HepG2 (cell line): ENCODE results near the gene SKIDA1. TPM values are rescaled to one million over a fixed set of nuclear protein-coding genes. Genes with fewer than 3 reads are reported as not detected.

ENCODE experiments used
- CENPBD1 ChIP-seq: sonication (generic); formaldehyde crosslinking; IDR thresholded peaks from 2 replicates; pipeline ENCODE4 v1.8.0; 2022; ENCODE audit warnings: missing genetic modification reagents, low read depth, mild to moderate bottlenecking, borderline replicate concordance
- FIP1L1 ChIP-seq: fragments of 200-400 bp; formaldehyde crosslinking; IDR thresholded peaks from 2 replicates; pipeline ENCODE4 v1.6.1; 2018; ENCODE audit warnings: low read depth, mild to moderate bottlenecking, low read length, moderate library complexity, borderline replicate concordance; ENCODE audit not compliant: insufficient read depth
- HMG20A ChIP-seq: IDR thresholded peaks from 2 replicates; pipeline ENCODE4 v1.6.1; 2016; ENCODE audit warnings: borderline replicate concordance
- IRF9 ChIP-seq: sonication (generic); formaldehyde crosslinking; IDR thresholded peaks from 2 replicates; pipeline ENCODE4 v1.8.0; 2022; ENCODE audit warnings: missing genetic modification reagents, mild to moderate bottlenecking, borderline replicate concordance
- MIER2 ChIP-seq: IDR thresholded peaks from 2 replicates; pipeline ENCODE4 v1.6.1; 2016; ENCODE audit warnings: missing biosample characterization, missing genetic modification reagents
- MXD4 ChIP-seq: IDR thresholded peaks from 2 replicates; pipeline ENCODE4 v1.6.1; 2016; ENCODE audit warnings: mild to moderate bottlenecking, missing biosample characterization, missing genetic modification reagents
- PHB2 ChIP-seq: fragments of 450-650 bp; IDR thresholded peaks from 2 replicates; pipeline ENCODE4 v1.6.1; 2018; ENCODE audit not compliant: partially characterized antibody
- SP2 ChIP-seq: sonication (generic); formaldehyde crosslinking; IDR thresholded peaks from 2 replicates; pipeline ENCODE4 v1.5.1; 2020; ENCODE audit warnings: mild to moderate bottlenecking, missing genetic modification reagents
- TAF15 ChIP-seq: fragments of 200-400 bp; formaldehyde crosslinking; IDR thresholded peaks from one replicate; pipeline ENCODE4 v1.6.1; 2018; ENCODE audit warnings: mild to moderate bottlenecking, low read depth, low read length; ENCODE audit not compliant: poor library complexity, severe bottlenecking
- ZC3H13 ChIP-seq: sonication (generic); formaldehyde crosslinking; IDR thresholded peaks from 2 replicates; pipeline ENCODE4 v1.8.1; 2023; ENCODE audit warnings: mild to moderate bottlenecking, missing genetic modification reagents, moderate library complexity
- ZFY ChIP-seq: sonication (generic); formaldehyde crosslinking; IDR thresholded peaks from 2 replicates; pipeline ENCODE4 v1.4.0; 2020; ENCODE audit warnings: missing genetic modification reagents
- ZKSCAN5 ChIP-seq: sonication (generic); formaldehyde crosslinking; IDR thresholded peaks from 2 replicates; pipeline ENCODE4 v1.5.1; 2020; ENCODE audit warnings: mild to moderate bottlenecking, missing genetic modification reagents
- ZNF446 ChIP-seq: sonication (generic); formaldehyde crosslinking; IDR thresholded peaks from 2 replicates; pipeline ENCODE4 v1.5.0; 2020; ENCODE audit warnings: mild to moderate bottlenecking, missing genetic modification reagents
- ZNF512B ChIP-seq: sonication (generic); formaldehyde crosslinking; IDR thresholded peaks from 2 replicates; pipeline ENCODE4 v1.5.1; 2020; ENCODE audit warnings: missing genetic modification reagents, mild to moderate bottlenecking, borderline replicate concordance
- ZNF607 ChIP-seq: sonication (generic); formaldehyde crosslinking; IDR thresholded peaks from 2 replicates; pipeline ENCODE4 v1.5.1; 2020; ENCODE audit warnings: missing genetic modification reagents, mild to moderate bottlenecking, borderline replicate concordance
- ZNF75D ChIP-seq: sonication (generic); formaldehyde crosslinking; IDR thresholded peaks from 2 replicates; pipeline ENCODE4 v1.8.1; 2023; ENCODE audit warnings: missing genetic modification reagents, mild to moderate bottlenecking, borderline replicate concordance
- polyA plus RNA-seq, 8 experiments: library from polyadenylated mRNA; depleted of rRNA in 3 of 8; stranded (reverse) in 7 of 8; unstranded in 1 of 8; fragments of >200 nt; fragmentation: Illumina TruSeq in 4 of 8; extraction: Trizol in 4 of 8; gene quantifications; 2 replicates each; pipeline versions ENCODE4 v1.2.1 to v1.2.3, GENCODE V29; 2011 to 2016; ENCODE audit warnings: low read depth in 4 of 8, missing spikeins in 1 of 8, mixed read lengths in 1 of 8; ENCODE audit not compliant: insufficient read depth in 1 of 8
- total RNA-seq, 5 experiments: library from RNA; depleted of rRNA; stranded (reverse); fragments of >200 nt; fragmentation: Illumina TruSeq; extraction: Trizol; gene quantifications; 2 replicates each; pipeline ENCODE4 v1.2.3, GENCODE V29; 2016; ENCODE audit warnings: low read depth in 1 of 5
- TF ChIP-seq, protein P1 (sequence below): sonication (generic); formaldehyde crosslinking; IDR thresholded peaks from 2 replicates; pipeline ENCODE4 v1.4.0; 2020; ENCODE audit warnings: mild to moderate bottlenecking, missing genetic modification reagents
- TF ChIP-seq, protein P2 (sequence below): sonication (generic); formaldehyde crosslinking; IDR thresholded peaks from 2 replicates; pipeline ENCODE4 v1.4.0; 2020; ENCODE audit warnings: missing genetic modification reagents

SKIDA1 gene
- total and polyA plus RNA-seq, 2 of the 13 experiments (the other 11 are each of a cell fraction or from before 2014, with no cell fraction given) = 0.73 to 1.5 TPM

DNA sequence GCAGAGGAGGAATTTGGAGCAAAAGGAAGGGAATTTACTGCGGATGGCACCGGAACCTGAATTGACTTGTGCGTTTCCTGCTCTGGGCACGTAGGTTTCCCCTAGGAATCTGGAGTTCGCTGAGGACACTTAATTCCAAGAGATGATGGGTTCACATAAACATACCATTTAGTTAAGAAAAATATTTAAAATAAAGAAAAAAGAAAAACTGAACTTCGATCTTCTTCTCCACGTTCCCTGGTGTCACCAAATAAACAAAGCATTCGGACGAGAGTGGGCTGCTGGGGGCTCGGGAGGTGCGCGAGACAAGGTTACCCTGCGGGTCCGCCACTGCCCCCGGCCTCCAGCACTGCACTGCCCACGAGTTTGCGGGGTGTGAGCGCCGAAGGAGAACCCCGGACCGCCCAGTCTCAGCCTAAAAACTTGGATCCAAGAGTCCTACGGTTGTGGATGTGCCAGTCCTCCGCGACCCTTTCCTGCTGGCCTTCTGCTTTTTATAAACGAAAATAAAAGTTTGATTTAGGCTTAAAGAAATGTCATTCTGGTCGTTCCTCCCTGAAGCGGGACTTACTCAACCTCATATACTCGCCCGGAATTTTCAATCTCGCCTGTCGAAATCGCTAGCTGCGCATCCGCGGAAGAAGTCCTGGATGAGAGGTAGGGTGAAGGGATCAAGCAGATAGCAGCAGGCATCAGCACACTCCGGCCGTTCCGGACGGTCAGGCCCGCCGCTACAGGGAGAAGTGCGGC lies 30.3 kb downstream of the SKIDA1 start (continued):
- TF ChIP-seq ZNF607 (CRISPR knock-in tag) = no peak
- no peak for TF ChIP-seq ZKSCAN5 (CRISPR knock-in tag)
- no peak; the same call in 1 of the 2 replicates for TF ChIP-seq ZC3H13 (CRISPR knock-in tag)
- TF ChIP-seq TAF15 = peak; percentile 14
- TF ChIP-seq ZNF512B (CRISPR knock-in tag) = peak; percentile 33; the same call in 1 of the 2 replicates
- TF ChIP-seq MXD4 (CRISPR knock-in tag) = 0 out of 2 replicates have a peak, but pooled peaks have one; percentile 23
- TF ChIP-seq SP2 (CRISPR knock-in tag) = peak; percentile 53
- TF ChIP-seq, protein P1, sequence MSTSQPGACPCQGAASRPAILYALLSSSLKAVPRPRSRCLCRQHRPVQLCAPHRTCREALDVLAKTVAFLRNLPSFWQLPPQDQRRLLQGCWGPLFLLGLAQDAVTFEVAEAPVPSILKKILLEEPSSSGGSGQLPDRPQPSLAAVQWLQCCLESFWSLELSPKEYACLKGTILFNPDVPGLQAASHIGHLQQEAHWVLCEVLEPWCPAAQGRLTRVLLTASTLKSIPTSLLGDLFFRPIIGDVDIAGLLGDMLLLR (CRISPR knock-in tag) = no peak
- TF ChIP-seq FIP1L1 = no peak
- TF ChIP-seq ZNF75D (CRISPR knock-in tag) = no peak
- TF ChIP-seq, protein P2, sequence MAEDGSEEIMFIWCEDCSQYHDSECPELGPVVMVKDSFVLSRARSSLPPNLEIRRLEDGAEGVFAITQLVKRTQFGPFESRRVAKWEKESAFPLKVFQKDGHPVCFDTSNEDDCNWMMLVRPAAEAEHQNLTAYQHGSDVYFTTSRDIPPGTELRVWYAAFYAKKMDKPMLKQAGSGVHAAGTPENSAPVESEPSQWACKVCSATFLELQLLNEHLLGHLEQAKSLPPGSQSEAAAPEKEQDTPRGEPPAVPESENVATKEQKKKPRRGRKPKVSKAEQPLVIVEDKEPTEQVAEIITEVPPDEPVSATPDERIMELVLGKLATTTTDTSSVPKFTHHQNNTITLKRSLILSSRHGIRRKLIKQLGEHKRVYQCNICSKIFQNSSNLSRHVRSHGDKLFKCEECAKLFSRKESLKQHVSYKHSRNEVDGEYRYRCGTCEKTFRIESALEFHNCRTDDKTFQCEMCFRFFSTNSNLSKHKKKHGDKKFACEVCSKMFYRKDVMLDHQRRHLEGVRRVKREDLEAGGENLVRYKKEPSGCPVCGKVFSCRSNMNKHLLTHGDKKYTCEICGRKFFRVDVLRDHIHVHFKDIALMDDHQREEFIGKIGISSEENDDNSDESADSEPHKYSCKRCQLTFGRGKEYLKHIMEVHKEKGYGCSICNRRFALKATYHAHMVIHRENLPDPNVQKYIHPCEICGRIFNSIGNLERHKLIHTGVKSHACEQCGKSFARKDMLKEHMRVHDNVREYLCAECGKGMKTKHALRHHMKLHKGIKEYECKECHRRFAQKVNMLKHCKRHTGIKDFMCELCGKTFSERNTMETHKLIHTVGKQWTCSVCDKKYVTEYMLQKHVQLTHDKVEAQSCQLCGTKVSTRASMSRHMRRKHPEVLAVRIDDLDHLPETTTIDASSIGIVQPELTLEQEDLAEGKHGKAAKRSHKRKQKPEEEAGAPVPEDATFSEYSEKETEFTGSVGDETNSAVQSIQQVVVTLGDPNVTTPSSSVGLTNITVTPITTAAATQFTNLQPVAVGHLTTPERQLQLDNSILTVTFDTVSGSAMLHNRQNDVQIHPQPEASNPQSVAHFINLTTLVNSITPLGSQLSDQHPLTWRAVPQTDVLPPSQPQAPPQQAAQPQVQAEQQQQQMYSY (CRISPR knock-in tag) = no peak
- 0 out of 2 replicates have a peak, but pooled peaks have one; percentile 70 for TF ChIP-seq CENPBD1
- TF ChIP-seq PHB2 = no peak
- no peak for TF ChIP-seq HMG20A
- 0 out of 2 replicates have a peak, but pooled peaks have one; percentile 80 for TF ChIP-seq IRF9
- peak; percentile 26; the same call in 1 of the 2 replicates for TF ChIP-seq ZNF446 (CRISPR knock-in tag)
- TF ChIP-seq MIER2 (CRISPR knock-in tag) = peak; percentile 12; the same call in 1 of the 2 replicates
- peak; percentile 31; the same call in 1 of the 2 replicates for TF ChIP-seq ZFY (CRISPR knock-in tag)
